HCT116 (cell line): Measurements from ENCODE around the gene NECAP2. TPM values are rescaled to one million over a fixed set of nuclear protein-coding genes. Genes with fewer than 3 reads are reported as not detected.

ENCODE experiments used
- ATAC-seq: fragments of 200-7000 bp; cut with Tn5 transposase; 2 replicates; pipeline ENCODE4 v1.9.1; 2020; ENCODE audit warnings: mild to moderate bottlenecking, moderate library complexity
- BruUV-seq: library from RNA; stranded (reverse); fragments of 400-500 nt; replicated peaks from 2 replicates; lab custom pipeline; 2021; lab: Mats Ljungman, UMichigan
- CTCF ChIA-PET: fragments of 300-600 bp; sonication (Branson Sonifier 250); formaldehyde crosslinking; loops from one replicate; lab custom pipeline; 2021; ENCODE audit warnings: antibody characterized with exemption; lab: Charles Lee
- POLR2A ChIA-PET: fragments of 300-600, 350-600 bp; sonication (Branson Sonifier 250); formaldehyde crosslinking; loops from one replicate; lab custom pipeline; 2021; ENCODE audit warnings: antibody characterized with exemption; lab: Charles Lee
- RAD21 ChIA-PET, 2 experiments: fragments of 300-600 bp; sonication (Branson Sonifier 250); formaldehyde crosslinking; loops; one replicate each; lab custom pipeline; 2023; ENCODE audit warnings: low total read pairs in 2 of 2; ENCODE audit not compliant: uncharacterized antibody in 2 of 2, unreplicated experiment in 2 of 2, low non-redundant PET in 1 of 2; lab: Charles Lee
- DNase-seq: peaks from one replicate; pipeline ENCODE4 v3.0.0-alpha.2; 2010; ENCODE audit warnings: low read depth, low spot score
- H2AFZ ChIP-seq: fragments of 200-600 bp; shearing (Covaris generic), sonication (generic); 2 replicates; pipeline ENCODE4 v1.6.1; 2017; ENCODE audit warnings: low read depth, mixed run types, mixed read lengths, antibody characterized with exemption, low read length; ENCODE audit not compliant: poor library complexity, severe bottlenecking
- H3K27ac ChIP-seq: 2 replicates; pipeline ENCODE4 v1.5.1; 2012; ENCODE audit warnings: low read depth, low read length
- H3K27me3 ChIP-seq: fragments of 200-600 bp; sonication (generic); 2 replicates; pipeline ENCODE4 v1.6.1; 2016; ENCODE audit warnings: mixed run types, low read length, mixed read lengths; ENCODE audit not compliant: insufficient read depth
- H3K36me3 ChIP-seq, 2 experiments: fragments of 200-500 bp in 1 of 2; fragments of 200-600 bp in 1 of 2; sonication (Bioruptor generic) in 1 of 2; sonication (generic) in 1 of 2; 2 replicates each; pipeline versions ENCODE4 v1.5.1 to v1.6.1; 2014 to 2016; ENCODE audit warnings: low read length in 2 of 2, inconsistent platforms in 1 of 2, mixed read lengths in 1 of 2, mixed run types in 1 of 2; ENCODE audit not compliant: insufficient read depth in 2 of 2, control insufficient read depth in 1 of 2
- H3K4me1 ChIP-seq, 2 experiments: fragments of 200-600 bp in 1 of 2; sonication (generic) in 1 of 2; 2 replicates each; pipeline versions ENCODE4 v1.5.1 to v1.6.1; 2012 to 2017; ENCODE audit warnings: low read length in 2 of 2, inconsistent platforms in 1 of 2, mild to moderate bottlenecking in 1 of 2, mixed read lengths in 1 of 2, mixed run types in 1 of 2, moderate library complexity in 1 of 2; ENCODE audit not compliant: insufficient read depth in 2 of 2, control insufficient read depth in 1 of 2
- H3K4me2 ChIP-seq: fragments of 200-600 bp; sonication (generic); 2 replicates; pipeline ENCODE4 v1.6.1; 2017; ENCODE audit warnings: mixed run types, low read length, mixed read lengths
- H3K4me3 ChIP-seq, 2 experiments: fragments of 200-600 bp in 1 of 2; sonication (generic) in 1 of 2; replicated peaks in 1 of 2; 2 replicates each; pipeline ENCODE4 v1.5.1; 2011 to 2016; ENCODE audit warnings: low read length in 2 of 2, control low read depth in 1 of 2, low read depth in 1 of 2, mild to moderate bottlenecking in 1 of 2, mixed read lengths in 1 of 2, mixed run types in 1 of 2
- H3K79me2 ChIP-seq: fragments of 200-600 bp; sonication (generic); 2 replicates; pipeline ENCODE4 v1.6.1; 2017; ENCODE audit warnings: mild to moderate bottlenecking, mixed run types, low read length, moderate library complexity, mixed read lengths; ENCODE audit not compliant: insufficient read depth
- H3K9ac ChIP-seq: fragments of 200-600 bp; sonication (generic); 2 replicates; pipeline ENCODE4 v1.6.1; 2016; ENCODE audit warnings: low read length, mixed read lengths
- H3K9me2 ChIP-seq: fragments of 200-600 bp; sonication (generic), shearing (Covaris generic); 2 replicates; pipeline ENCODE4 v1.6.1; 2017; ENCODE audit warnings: mixed run types, mild to moderate bottlenecking, moderate library complexity; ENCODE audit not compliant: insufficient read depth
- H3K9me3 ChIP-seq, 2 experiments: fragments of 200-500 bp in 1 of 2; fragments of 200-600 bp in 1 of 2; sonication (Bioruptor generic) in 1 of 2; sonication (generic) in 1 of 2; 2 replicates each; pipeline ENCODE4 v1.6.1; 2014 to 2017; ENCODE audit warnings: low read length in 2 of 2, mixed read lengths in 2 of 2, inconsistent platforms in 1 of 2, low read depth in 1 of 2, mild to moderate bottlenecking in 1 of 2, mixed run types in 1 of 2, moderate library complexity in 1 of 2; ENCODE audit not compliant: control insufficient read depth in 1 of 2, insufficient read depth in 1 of 2
- H4K20me1 ChIP-seq: fragments of 200-600 bp; sonication (generic), shearing (Covaris generic); 2 replicates; pipeline ENCODE4 v1.6.1; 2017; ENCODE audit warnings: mixed run types, mild to moderate bottlenecking, moderate library complexity; ENCODE audit not compliant: insufficient read depth
- EGR1 ChIP-seq: IDR thresholded peaks from 2 replicates; pipeline ENCODE4 v1.6.1; 2012; ENCODE audit warnings: low read depth
- EZH2 ChIP-seq: fragments of 200-600 bp; sonication (generic); IDR thresholded peaks from 2 replicates; pipeline ENCODE4 v1.6.1; 2017; ENCODE audit warnings: antibody characterized with exemption, mixed run types
- FOSL1 ChIP-seq: IDR thresholded peaks from 2 replicates; pipeline ENCODE4 v1.6.1; 2012; ENCODE audit warnings: low read depth
- JUND ChIP-seq: IDR thresholded peaks from 2 replicates; pipeline ENCODE4 v1.6.1; 2012
- RAD21 ChIP-seq: IDR thresholded peaks from 2 replicates; pipeline ENCODE4 v1.6.1; 2012; ENCODE audit warnings: low read depth, mild to moderate bottlenecking
- REST ChIP-seq: IDR thresholded peaks from 2 replicates; pipeline ENCODE4 v1.6.1; 2012; ENCODE audit warnings: low read depth
- SIN3A ChIP-seq: IDR thresholded peaks from 2 replicates; pipeline ENCODE4 v1.6.1; 2012; ENCODE audit warnings: low read depth
- SRF ChIP-seq: IDR thresholded peaks from 2 replicates; pipeline ENCODE4 v1.6.1; 2012; ENCODE audit warnings: low read depth
- TCF7L2 ChIP-seq: IDR thresholded peaks from 2 replicates; pipeline ENCODE4 v1.7.0; 2011; ENCODE audit warnings: borderline replicate concordance, inconsistent platforms; ENCODE audit not compliant: insufficient read depth, insufficient read length; ENCODE audit errors: extremely low read depth
- YY1 ChIP-seq: IDR thresholded peaks from 2 replicates; pipeline ENCODE4 v1.6.1; 2011; ENCODE audit warnings: low read length, low read depth, moderate library complexity, mild to moderate bottlenecking; ENCODE audit not compliant: insufficient replicate concordance; ENCODE audit errors: extremely low read depth
- ZFX ChIP-seq: fragments of 450-650 bp; IDR thresholded peaks from 2 replicates; pipeline ENCODE4 v1.6.1; 2017
- intact Hi-C: fragments of 100-400 bp; cut with micrococcal nuclease; formaldehyde crosslinking; loops from 2 replicates; pipeline ENCODE4 v1.10.0; 2022
- total RNA-seq: library from RNA; stranded (reverse); gene quantifications from one replicate; pipeline ENCODE4 v1.2.1, GENCODE V29; 2021; ENCODE audit not compliant: unreplicated experiment
- TF ChIP-seq, protein P1 (sequence below): IDR thresholded peaks from 2 replicates; pipeline ENCODE4 v1.6.1; 2011; ENCODE audit warnings: mild to moderate bottlenecking, low read length, moderate library complexity; ENCODE audit not compliant: insufficient replicate concordance; ENCODE audit errors: extremely low read depth
- TF ChIP-seq, protein P2 (sequence below): IDR thresholded peaks from 2 replicates; pipeline ENCODE4 v1.6.1; 2012

The NECAP2 gene
- total RNA-seq, 1 experiment from 2014 or later: 35.5 TPM

GRCh38 chr1:16413191-16413590, 27.3 kb upstream of the NECAP2 start:
- TF ChIP-seq, protein P1, sequence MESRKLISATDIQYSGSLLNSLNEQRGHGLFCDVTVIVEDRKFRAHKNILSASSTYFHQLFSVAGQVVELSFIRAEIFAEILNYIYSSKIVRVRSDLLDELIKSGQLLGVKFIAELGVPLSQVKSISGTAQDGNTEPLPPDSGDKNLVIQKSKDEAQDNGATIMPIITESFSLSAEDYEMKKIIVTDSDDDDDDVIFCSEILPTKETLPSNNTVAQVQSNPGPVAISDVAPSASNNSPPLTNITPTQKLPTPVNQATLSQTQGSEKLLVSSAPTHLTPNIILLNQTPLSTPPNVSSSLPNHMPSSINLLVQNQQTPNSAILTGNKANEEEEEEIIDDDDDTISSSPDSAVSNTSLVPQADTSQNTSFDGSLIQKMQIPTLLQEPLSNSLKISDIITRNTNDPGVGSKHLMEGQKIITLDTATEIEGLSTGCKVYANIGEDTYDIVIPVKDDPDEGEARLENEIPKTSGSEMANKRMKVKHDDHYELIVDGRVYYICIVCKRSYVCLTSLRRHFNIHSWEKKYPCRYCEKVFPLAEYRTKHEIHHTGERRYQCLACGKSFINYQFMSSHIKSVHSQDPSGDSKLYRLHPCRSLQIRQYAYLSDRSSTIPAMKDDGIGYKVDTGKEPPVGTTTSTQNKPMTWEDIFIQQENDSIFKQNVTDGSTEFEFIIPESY: no peak
- TF ChIP-seq RAD21: no peak
- no peak for TF ChIP-seq JUND
- TF ChIP-seq, protein P2, sequence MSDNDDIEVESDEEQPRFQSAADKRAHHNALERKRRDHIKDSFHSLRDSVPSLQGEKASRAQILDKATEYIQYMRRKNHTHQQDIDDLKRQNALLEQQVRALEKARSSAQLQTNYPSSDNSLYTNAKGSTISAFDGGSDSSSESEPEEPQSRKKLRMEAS: no peak
- no peak for TF ChIP-seq EZH2
- TF ChIP-seq FOSL1: no peak
- no peak for TF ChIP-seq SRF
- TF ChIP-seq SIN3A: no peak
- no peak for TF ChIP-seq EGR1
- TF ChIP-seq ZFX: no peak
- TF ChIP-seq YY1: no peak
- no peak for TF ChIP-seq TCF7L2
- TF ChIP-seq REST: no peak
- ChIA-PET RAD21 (no interaction called here), CTCF (no interaction called here), POLR2A (no interaction called here)
- intact Hi-C loops: no loop called here
- Histone ChIP-seq H2AFZ (no peak overlapping the region), H3K27me3 (no peaks in the 10 kb centered on the region), H3K4me2 (no peak overlapping the region), H3K27ac (no peak overlapping the region), H3K36me3 (no peaks in the 10 kb centered on the region), H3K79me2 (no peaks in the 10 kb centered on the region), H3K4me1 (peaks cover 0 to 10% of the 10 kb centered on the region in 2 experiments; a peak in 2 of 4 replicates), H3K4me3 (no peak overlapping the region), H3K9me3 (no peaks in the 10 kb centered on the region), H3K9me2 (no peaks in the 10 kb centered on the region), H4K20me1 (no peaks in the 10 kb centered on the region), H3K9ac (no peak overlapping the region)
- ATAC-seq: no peak
- no TSS peak for BruUV-seq
- DNase-seq: no peak
